ENCODE measurements around the gene PHYKPL. TPM values are rescaled to one million over a fixed set of nuclear protein-coding genes. Genes with fewer than 3 reads are reported as not detected.
A peak's percentile ranks its signal among the peaks of the same experiment; 100 is the strongest.

Gene PHYKPL
- total and polyA plus RNA-seq, 11 donors: 21.3 to 56.2 (median 38.6) TPM

DNA sequence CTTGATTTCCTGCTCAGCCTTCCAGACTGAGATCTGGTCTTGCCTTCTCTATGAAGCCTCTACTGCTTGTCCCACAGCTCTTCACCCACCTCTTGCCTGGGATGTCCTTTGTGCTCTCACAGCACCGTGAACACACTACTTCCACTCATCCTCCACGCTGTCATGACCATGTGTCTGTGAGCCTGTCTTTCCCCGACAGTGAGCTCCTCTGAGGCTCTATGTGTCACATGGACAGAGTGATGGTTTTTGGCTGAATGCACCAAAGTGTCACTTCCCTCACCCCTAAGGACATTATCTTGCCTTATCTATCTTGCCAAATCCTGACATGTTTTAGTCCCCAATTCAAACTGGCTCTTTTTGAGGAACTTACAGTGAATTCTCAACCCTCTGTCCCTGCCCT, 11.3 kb downstream of the PHYKPL start:
- TF ChIP-seq, protein P1, sequence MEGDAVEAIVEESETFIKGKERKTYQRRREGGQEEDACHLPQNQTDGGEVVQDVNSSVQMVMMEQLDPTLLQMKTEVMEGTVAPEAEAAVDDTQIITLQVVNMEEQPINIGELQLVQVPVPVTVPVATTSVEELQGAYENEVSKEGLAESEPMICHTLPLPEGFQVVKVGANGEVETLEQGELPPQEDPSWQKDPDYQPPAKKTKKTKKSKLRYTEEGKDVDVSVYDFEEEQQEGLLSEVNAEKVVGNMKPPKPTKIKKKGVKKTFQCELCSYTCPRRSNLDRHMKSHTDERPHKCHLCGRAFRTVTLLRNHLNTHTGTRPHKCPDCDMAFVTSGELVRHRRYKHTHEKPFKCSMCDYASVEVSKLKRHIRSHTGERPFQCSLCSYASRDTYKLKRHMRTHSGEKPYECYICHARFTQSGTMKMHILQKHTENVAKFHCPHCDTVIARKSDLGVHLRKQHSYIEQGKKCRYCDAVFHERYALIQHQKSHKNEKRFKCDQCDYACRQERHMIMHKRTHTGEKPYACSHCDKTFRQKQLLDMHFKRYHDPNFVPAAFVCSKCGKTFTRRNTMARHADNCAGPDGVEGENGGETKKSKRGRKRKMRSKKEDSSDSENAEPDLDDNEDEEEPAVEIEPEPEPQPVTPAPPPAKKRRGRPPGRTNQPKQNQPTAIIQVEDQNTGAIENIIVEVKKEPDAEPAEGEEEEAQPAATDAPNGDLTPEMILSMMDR (IDR thresholded peaks at IDR 0.05): no peak
- no peak for TF ChIP-seq POLR2A (IDR thresholded peaks at IDR 0.05)
- Histone ChIP-seq H3K36me3 (peaks cover 0 to 89% (median 53%) of the 10 kb centered on the region in 9 donors), H3K4me1 (peaks cover 0 to 25% (median 0%) of the 10 kb centered on the region in 12 donors), H3K4me3 (no peak overlapping the region), H3K9me3 (no peaks in the 10 kb centered on the region), H3K27ac (peak overlapping the region in 1 of 12 donors; percentile 27), H3K27me3 (no peaks in the 10 kb centered on the region)
- DNase-seq: no peak
- 72 to 77% (median 75%) methylated on average over 3 of the region's 3 CpGs for WGBS, 4 donors
- intact Hi-C loops (cut with DNase I): no loop called here
- ATAC-seq: no peak

DNA sequence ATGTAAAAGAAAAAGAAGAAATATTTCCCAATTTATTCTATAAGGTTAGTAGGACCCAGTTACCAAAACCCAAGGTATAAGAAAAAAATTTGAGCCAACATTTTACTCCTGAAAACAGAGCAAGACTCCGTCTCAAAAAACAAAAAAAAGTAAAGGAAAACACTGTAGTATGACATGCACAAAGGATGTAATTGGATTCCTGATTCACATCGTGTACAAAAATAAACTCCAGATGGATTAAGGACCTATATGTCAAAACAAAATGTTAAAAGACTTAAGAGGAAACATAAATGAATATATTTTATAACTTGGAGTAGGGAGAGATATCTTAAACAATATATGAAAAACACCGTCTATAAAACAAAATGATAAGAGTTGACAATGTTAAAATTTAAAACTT, 13.8 kb downstream of the PHYKPL start:
- 72 to 87% (median 83%) methylated on average over 3 of the region's 3 CpGs for WGBS, 4 donors

DNA sequence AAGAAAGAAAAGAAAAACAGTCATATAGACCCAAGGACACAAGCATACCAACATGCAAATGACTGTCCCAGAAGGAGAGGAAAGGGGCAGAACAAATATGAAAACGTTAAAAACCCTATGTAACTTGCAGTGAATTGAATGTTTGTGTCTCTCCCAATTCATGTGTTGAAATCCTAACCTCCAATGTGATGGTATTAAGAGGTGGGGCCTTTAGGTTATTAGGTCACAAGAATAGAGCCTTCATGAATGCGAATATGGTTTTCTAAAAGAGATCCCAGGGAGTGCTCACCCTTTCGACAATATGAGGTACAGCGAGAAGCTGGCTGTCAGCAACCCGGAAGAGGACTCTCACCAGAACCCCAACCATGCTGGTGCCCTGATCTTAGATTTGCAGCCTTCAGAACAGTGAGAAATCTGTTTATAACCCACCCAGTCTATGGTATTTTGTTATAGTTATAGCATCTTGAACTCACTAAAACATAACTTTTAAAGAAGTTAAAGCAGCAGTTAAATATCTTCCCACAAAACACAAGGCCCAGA, 14.3 kb downstream of the PHYKPL start:
- intact Hi-C loops (cut with DNase I): no loop called here
- TF ChIP-seq POLR2A (IDR thresholded peaks at IDR 0.05): no peak
- TF ChIP-seq, protein P1 (IDR thresholded peaks at IDR 0.05): no peak
- Histone ChIP-seq H3K9me3 (no peaks in the 10 kb centered on the region), H3K4me1 (peaks cover 0 to 47% (median 0%) of the 10 kb centered on the region in 12 donors), H3K36me3 (peaks cover 0 to 96% (median 71%) of the 10 kb centered on the region in 9 donors), H3K27me3 (no peaks in the 10 kb centered on the region), H3K27ac (no peak overlapping the region), H3K4me3 (no peak overlapping the region)
- 78 to 93% (median 83%) methylated on average over 5 of the region's 5 CpGs for WGBS, 4 donors
- ATAC-seq (no peak), DNase-seq (no peak)

More for the DNA sequence above, 13.8 kb downstream of the PHYKPL start:
- H3K4me1 ChIP-seq: peaks cover 0 to 42% (median 0%) of the 10 kb centered on the region in 12 donors
- H3K36me3 ChIP-seq: peaks cover 0 to 93% (median 66%) of the 10 kb centered on the region in 9 donors
- no peaks in the 10 kb centered on the region for H3K27me3 ChIP-seq
- no peak for TF ChIP-seq POLR2A (IDR thresholded peaks at IDR 0.05)
- TF ChIP-seq, protein P1 (IDR thresholded peaks at IDR 0.05): no peak
- no peak overlapping the region for H3K27ac ChIP-seq
- DNase-seq: no peak
- intact Hi-C loops (cut with DNase I): no loop called here
- ATAC-seq: no peak
- no peaks in the 10 kb centered on the region for H3K9me3 ChIP-seq
- H3K4me3 ChIP-seq: no peak overlapping the region

DNA sequence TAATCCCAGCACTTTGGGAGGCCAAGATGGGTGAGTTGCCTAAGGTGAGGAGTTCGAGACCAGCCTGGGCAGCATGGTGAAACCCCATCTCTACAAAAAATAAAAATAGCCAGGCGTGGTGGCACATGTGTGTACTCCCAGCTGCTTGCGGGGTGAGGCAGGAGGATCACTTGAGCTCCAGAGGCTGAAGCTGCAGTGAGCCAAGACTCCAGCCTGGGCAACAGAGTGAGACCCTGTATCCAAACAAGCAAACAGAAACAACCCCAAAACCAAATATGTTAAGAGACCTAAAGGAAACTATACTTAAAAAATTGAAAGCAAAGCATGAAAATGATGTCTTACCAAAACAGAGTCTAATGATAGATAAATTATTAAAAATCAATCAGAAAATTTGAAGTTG, 15.8 kb downstream of the PHYKPL start:
- DNase-seq: peak in 1 of 5 donors; percentile 2
- Histone ChIP-seq H3K36me3 (peaks cover 0 to 100% (median 80%) of the 10 kb centered on the region in 9 donors), H3K9me3 (no peaks in the 10 kb centered on the region), H3K27ac (no peak overlapping the region), H3K27me3 (no peaks in the 10 kb centered on the region), H3K4me3 (no peak overlapping the region), H3K4me1 (peaks cover 0 to 48% (median 2%) of the 10 kb centered on the region in 12 donors)
- no peak for ATAC-seq
- intact Hi-C loops (cut with DNase I): no loop called here
- TF ChIP-seq, protein P1 (IDR thresholded peaks at IDR 0.05): no peak
- no peak for TF ChIP-seq POLR2A (IDR thresholded peaks at IDR 0.05)
- WGBS, 4 donors: 89 to 98% (median 94%) methylated on average over 3 of the region's 3 CpGs
